H1 (cell line): ENCODE data around the gene MINDY1. TPM values are rescaled to one million over a fixed set of nuclear protein-coding genes. Genes with fewer than 3 reads are reported as not detected.

ENCODE experiments used
- polyA plus RNA-seq, 7 experiments: library from polyadenylated mRNA; depleted of rRNA in 3 of 7; stranded (reverse) in 5 of 7; unstranded in 2 of 7; fragments of >200 nt in 5 of 7; fragments of 200-250 nt in 2 of 7; gene quantifications; 1 replicate in 5 of 7; 2 replicates in 1 of 7; 4 replicates in 1 of 7; pipeline versions ENCODE4 v1.2.1 to v1.2.3, GENCODE V29; 2011 to 2013; ENCODE audit warnings: missing spikeins in 2 of 7, mixed read lengths in 2 of 7
- small RNA-seq: library from polyadenylated mRNA; stranded (forward); fragments of <200 nt; extraction: miRNeasy Mini kit (QIAGEN cat#:217004); gene quantifications from one replicate; pipeline ENCODE3, GENCODE V24; 2013; ENCODE audit not compliant: insufficient read depth
- total RNA-seq: library from RNA; stranded (reverse); fragmentation: NEBNext Ultra II Directional; extraction: Animal tissue kit (Norgen Biotek cat#: 25700); gene quantifications from 2 replicates; pipeline ENCODE4 v1.2.1, GENCODE V29; 2021

The MINDY1 gene
- total and polyA plus RNA-seq, 2 of the 8 experiments (the other 6 are each of a cell fraction or from before 2014, with no cell fraction given), result 10.3 to 11.4 TPM

Small RNA genes lying within 50 kb of the gene (small RNA-seq; reads per million reads assigned to genes)
- not detected for gene RNU6-884P

Other genes starting within 250 kb of the MINDY1 start
- not detected in 2 replicates for gene CTSS, start 241.1 kb downstream of the MINDY1 start, total RNA-seq
- gene CTSS, start 241.1 kb downstream of the MINDY1 start, polyA plus RNA-seq (2011; rRNA removed), result not detected in 2 replicates
- 2.7 and 2.8 TPM in 2 replicates for gene CTSK, start 198.6 kb downstream of the MINDY1 start, total RNA-seq
- gene CTSK, start 198.6 kb downstream of the MINDY1 start, polyA plus RNA-seq (2011; rRNA removed), result 2.0 and 4.2 TPM in 2 replicates
- 28.5 and 29.4 TPM in 2 replicates for gene ARNT, start 130.3 kb downstream of the MINDY1 start, total RNA-seq
- gene ARNT, start 130.3 kb downstream of the MINDY1 start, polyA plus RNA-seq (2011; rRNA removed), result 18.6 and 19.0 TPM in 2 replicates
- not detected in 2 replicates for gene CTXND2, start 119.8 kb downstream of the MINDY1 start, total RNA-seq
- not detected in 2 replicates for gene CTXND2, start 119.8 kb downstream of the MINDY1 start, polyA plus RNA-seq (2011; rRNA removed)
- 48.8 and 49.9 TPM in 2 replicates for gene SETDB1, start 80.5 kb downstream of the MINDY1 start, total RNA-seq
- 26.9 and 27.5 TPM in 2 replicates for gene SETDB1, start 80.5 kb downstream of the MINDY1 start, polyA plus RNA-seq (2011; rRNA removed)
- gene CERS2, start 32.1 kb downstream of the MINDY1 start, total RNA-seq, result 237 and 241 TPM in 2 replicates
- 153 and 216 TPM in 2 replicates for gene CERS2, start 32.1 kb downstream of the MINDY1 start, polyA plus RNA-seq (2011; rRNA removed)
- 1.5 and 1.8 TPM in 2 replicates for gene ANXA9, start 24.6 kb downstream of the MINDY1 start, total RNA-seq
- 3.3 and 3.5 TPM in 2 replicates for gene ANXA9, start 24.6 kb downstream of the MINDY1 start, polyA plus RNA-seq (2011; rRNA removed)
- gene PRUNE1, start 1.5 kb upstream of the MINDY1 start, total RNA-seq, result 27.5 and 32.8 TPM in 2 replicates
- 42.8 and 54.2 TPM in 2 replicates for gene PRUNE1, start 1.5 kb upstream of the MINDY1 start, polyA plus RNA-seq (2011; rRNA removed)
- 2.3 and 2.4 TPM in 2 replicates for gene BNIPL, start 29.7 kb upstream of the MINDY1 start, total RNA-seq
- 3.3 and 3.5 TPM in 2 replicates for gene BNIPL, start 29.7 kb upstream of the MINDY1 start, polyA plus RNA-seq (2011; rRNA removed)
- 3.0 and 5.0 TPM in 2 replicates for gene C1orf56, start 40.8 kb upstream of the MINDY1 start, total RNA-seq
- 3.4 and 5.6 TPM in 2 replicates for gene C1orf56, start 40.8 kb upstream of the MINDY1 start, polyA plus RNA-seq (2011; rRNA removed)
- gene CDC42SE1, start 52.7 kb upstream of the MINDY1 start, total RNA-seq, result 67.8 and 74.1 TPM in 2 replicates
- 29.0 and 30.5 TPM in 2 replicates for gene CDC42SE1, start 52.7 kb upstream of the MINDY1 start, polyA plus RNA-seq (2011; rRNA removed)
- 18.1 and 19.2 TPM in 2 replicates for gene MLLT11, start 53.5 kb upstream of the MINDY1 start, total RNA-seq
- gene MLLT11, start 53.5 kb upstream of the MINDY1 start, polyA plus RNA-seq (2011; rRNA removed), result 10.2 and 13.7 TPM in 2 replicates
- 1.9 and 2.4 TPM in 2 replicates for gene GABPB2, start 63.9 kb upstream of the MINDY1 start, total RNA-seq
- gene GABPB2, start 63.9 kb upstream of the MINDY1 start, polyA plus RNA-seq (2011; rRNA removed), result 1.4 and 1.8 TPM in 2 replicates
- 15.7 and 17.5 TPM in 2 replicates for gene SEMA6C, start 139.7 kb upstream of the MINDY1 start, total RNA-seq
- 12.2 and 22.7 TPM in 2 replicates for gene SEMA6C, start 139.7 kb upstream of the MINDY1 start, polyA plus RNA-seq (2011; rRNA removed)
- not detected in 2 replicates for gene TNFAIP8L2, start 149.7 kb upstream of the MINDY1 start, total RNA-seq
- not detected in 2 replicates for gene TNFAIP8L2, start 149.7 kb upstream of the MINDY1 start, polyA plus RNA-seq (2011; rRNA removed)
- 4.9 and 6.0 TPM in 2 replicates for gene LYSMD1, start 159.0 kb upstream of the MINDY1 start, total RNA-seq
- 2.4 and 2.5 TPM in 2 replicates for gene LYSMD1, start 159.0 kb upstream of the MINDY1 start, polyA plus RNA-seq (2011; rRNA removed)
- gene SCNM1, start 159.2 kb upstream of the MINDY1 start, total RNA-seq, result 44.5 and 46.2 TPM in 2 replicates
- gene SCNM1, start 159.2 kb upstream of the MINDY1 start, polyA plus RNA-seq (2011; rRNA removed), result 13.6 and 17.3 TPM in 2 replicates
- not detected in 2 replicates for gene TMOD4, start 169.1 kb upstream of the MINDY1 start, total RNA-seq
- gene TMOD4, start 169.1 kb upstream of the MINDY1 start, polyA plus RNA-seq (2011; rRNA removed), result 0.42 and 0.63 TPM in 2 replicates
- 114 and 121 TPM in 2 replicates for gene VPS72, start 183.3 kb upstream of the MINDY1 start, total RNA-seq
- gene VPS72, start 183.3 kb upstream of the MINDY1 start, polyA plus RNA-seq (2011; rRNA removed), result 86.6 and 86.8 TPM in 2 replicates
- gene PIP5K1A, start 191.7 kb upstream of the MINDY1 start, total RNA-seq, result 72.5 and 87.5 TPM in 2 replicates
- 96.0 and 105 TPM in 2 replicates for gene PIP5K1A, start 191.7 kb upstream of the MINDY1 start, polyA plus RNA-seq (2011; rRNA removed)
- 216 and 226 TPM in 2 replicates for gene PSMD4, start 247.8 kb upstream of the MINDY1 start, total RNA-seq
- 284 and 293 TPM in 2 replicates for gene PSMD4, start 247.8 kb upstream of the MINDY1 start, polyA plus RNA-seq (2011; rRNA removed)